GM10266 (cell line): Measurements from ENCODE around the gene MXD3.
"Not testable (repeated sequence)": the region's sequence is repeated elsewhere in the genome, so short reads cannot be mapped to it uniquely, and the experiment has no call there.

Experiments
- DNase-seq: peaks from one replicate; pipeline ENCODE4 v3.0.0; 2012; ENCODE audit errors: extremely low spot score
- TF ChIP-seq, protein P1 (sequence below): IDR thresholded peaks from 2 replicates; pipeline ENCODE4 v1.5.1; 2012; ENCODE audit warnings: mild to moderate bottlenecking, low read depth; ENCODE audit not compliant: control insufficient read depth, insufficient read depth; ENCODE audit errors: missing control alignments

Gene MXD3, protein sequence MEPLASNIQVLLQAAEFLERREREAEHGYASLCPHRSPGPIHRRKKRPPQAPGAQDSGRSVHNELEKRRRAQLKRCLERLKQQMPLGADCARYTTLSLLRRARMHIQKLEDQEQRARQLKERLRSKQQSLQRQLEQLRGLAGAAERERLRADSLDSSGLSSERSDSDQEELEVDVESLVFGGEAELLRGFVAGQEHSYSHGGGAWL

DNA sequence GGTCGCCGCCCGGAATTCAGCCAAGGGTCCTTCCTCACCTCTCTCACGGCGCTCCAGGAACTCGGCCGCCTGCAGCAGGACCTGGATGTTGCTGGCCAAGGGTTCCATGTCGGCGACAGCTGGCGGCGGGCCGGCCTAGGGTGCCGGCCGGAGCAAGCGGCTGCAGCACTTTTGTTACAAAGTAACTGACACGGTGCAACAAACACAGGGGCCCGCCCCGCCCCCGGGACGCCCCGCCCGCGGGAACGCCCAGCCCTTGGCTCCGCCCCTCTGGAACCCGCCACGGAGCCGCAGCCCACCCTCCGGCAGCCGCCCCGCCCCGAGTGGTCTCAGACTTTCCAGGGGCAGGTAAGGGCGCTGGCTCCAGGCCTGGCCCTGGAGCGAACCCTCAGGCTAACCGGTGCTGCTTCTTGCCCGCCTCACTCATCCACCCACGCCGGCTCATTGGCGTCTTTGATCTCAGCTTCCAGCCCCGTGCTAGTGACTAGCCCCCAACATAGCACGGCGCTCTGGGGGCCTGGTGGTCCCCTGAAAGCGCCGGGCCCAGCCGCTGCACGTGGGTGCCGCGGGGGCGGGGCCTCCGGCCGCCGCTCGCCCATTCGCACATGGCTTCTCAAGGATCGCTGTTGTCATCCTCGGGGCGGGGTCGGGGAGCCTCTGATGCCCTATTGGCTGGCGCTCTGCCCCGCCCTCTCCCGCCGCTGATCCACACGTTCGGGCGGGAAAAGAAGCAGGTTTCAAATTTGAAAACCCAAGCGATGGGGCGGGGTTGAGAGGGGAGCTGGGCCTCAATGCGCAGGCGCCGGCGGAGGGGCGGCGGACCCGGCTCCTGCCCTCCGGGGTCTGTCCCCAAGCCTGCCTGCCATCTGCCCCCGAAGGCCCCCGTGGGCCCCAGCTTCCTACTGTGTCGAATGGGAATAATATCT lies at the start of gene MXD3:
TSS of gene MXD3 (minus strand) at position 176 of the 926 bp plus-strand sequence. CDS start at position 108, 68 bp downstream.
- TF ChIP-seq, protein P1, sequence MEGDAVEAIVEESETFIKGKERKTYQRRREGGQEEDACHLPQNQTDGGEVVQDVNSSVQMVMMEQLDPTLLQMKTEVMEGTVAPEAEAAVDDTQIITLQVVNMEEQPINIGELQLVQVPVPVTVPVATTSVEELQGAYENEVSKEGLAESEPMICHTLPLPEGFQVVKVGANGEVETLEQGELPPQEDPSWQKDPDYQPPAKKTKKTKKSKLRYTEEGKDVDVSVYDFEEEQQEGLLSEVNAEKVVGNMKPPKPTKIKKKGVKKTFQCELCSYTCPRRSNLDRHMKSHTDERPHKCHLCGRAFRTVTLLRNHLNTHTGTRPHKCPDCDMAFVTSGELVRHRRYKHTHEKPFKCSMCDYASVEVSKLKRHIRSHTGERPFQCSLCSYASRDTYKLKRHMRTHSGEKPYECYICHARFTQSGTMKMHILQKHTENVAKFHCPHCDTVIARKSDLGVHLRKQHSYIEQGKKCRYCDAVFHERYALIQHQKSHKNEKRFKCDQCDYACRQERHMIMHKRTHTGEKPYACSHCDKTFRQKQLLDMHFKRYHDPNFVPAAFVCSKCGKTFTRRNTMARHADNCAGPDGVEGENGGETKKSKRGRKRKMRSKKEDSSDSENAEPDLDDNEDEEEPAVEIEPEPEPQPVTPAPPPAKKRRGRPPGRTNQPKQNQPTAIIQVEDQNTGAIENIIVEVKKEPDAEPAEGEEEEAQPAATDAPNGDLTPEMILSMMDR: no peak
- DNase-seq: peak; percentile 98

DNA sequence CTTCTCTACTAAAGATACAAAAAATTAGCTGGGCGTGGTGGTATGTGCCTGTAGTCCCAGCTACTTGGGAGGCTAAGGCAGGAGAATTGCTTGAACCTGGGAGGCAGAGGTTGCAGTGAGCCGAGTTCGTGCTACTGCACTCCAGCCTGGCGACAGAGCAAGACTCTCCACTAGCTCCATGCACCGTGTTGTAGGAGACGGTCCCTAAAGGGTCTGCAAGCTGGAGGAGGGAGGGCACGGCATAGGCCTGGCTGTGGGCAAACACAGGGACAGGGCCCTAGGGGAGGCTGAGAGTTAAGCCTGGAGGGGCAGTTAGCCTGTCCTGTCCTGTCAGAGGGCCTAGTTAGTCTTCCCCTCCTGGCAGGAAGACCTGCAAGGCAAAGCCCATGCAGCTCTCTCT lies 49.0 kb upstream of the MXD3 start:
- not testable (repeated sequence) for DNase-seq

DNA sequence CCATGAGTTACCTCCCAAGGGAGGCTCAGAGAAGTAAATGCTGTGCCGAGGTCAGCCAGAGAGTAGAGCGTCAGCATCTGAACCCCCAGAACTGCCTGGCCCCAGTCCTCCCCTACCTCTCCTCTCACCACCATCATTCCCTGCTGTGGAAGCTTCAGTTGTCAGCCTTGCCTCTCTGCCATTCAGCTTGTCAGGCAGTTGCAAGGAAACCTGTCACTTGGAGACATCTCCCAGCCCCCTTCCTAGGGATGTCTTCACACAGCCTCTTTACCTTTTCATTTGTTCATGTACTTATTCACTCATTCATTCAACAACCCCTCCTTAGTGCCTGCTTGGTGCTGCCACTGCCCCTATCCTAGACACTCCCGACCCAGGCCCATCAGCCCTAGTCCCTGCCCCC lies 48.2 kb upstream of the MXD3 start:
- TF ChIP-seq, protein P1: no peak
- no peak for DNase-seq

DNA sequence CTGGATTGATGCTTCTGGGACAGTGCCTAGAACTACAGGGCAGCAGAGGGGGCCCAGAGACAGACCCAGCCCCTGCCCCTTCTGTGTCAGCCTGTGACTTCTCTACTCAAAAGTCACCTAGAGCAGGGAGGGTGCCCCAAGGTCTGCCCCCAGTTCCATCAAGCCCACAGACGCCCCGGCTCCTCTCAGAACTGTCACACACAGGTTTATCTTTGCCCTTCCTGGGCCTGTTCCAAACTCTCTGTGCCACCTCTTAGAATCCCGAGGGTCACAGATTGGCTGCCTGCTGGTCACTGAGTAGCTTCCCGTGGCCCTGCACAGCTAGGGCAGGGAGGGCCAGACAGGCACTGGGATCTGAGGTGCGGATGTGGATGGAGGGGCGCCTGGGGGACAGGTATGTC lies 47.8 kb upstream of the MXD3 start:
- DNase-seq: no peak
- TF ChIP-seq, protein P1: no peak

DNA sequence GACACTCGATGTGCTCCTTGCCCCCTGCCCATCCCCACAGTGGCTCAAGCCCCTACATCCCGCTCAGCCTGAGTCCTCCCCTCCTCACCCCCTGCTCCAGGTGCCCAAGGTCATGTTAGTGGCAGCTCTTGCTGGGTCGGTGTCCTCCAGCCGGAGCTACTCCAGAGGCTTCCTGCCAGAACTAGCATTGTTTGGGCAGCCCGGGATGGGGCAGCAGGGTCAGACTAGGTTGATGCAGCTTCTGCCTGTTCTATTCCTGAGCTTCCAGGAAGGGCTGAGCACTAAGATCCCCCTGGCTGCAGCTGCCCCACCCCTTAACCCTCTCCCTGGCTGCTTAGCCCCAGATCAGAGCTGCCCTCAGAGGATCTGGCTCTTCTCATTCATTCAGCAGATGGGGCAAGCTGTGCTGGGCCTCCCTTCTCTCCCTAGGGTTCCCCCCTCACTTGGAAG lies 46.7 kb upstream of the MXD3 start:
- no peak for DNase-seq
- TF ChIP-seq, protein P1: no peak

DNA sequence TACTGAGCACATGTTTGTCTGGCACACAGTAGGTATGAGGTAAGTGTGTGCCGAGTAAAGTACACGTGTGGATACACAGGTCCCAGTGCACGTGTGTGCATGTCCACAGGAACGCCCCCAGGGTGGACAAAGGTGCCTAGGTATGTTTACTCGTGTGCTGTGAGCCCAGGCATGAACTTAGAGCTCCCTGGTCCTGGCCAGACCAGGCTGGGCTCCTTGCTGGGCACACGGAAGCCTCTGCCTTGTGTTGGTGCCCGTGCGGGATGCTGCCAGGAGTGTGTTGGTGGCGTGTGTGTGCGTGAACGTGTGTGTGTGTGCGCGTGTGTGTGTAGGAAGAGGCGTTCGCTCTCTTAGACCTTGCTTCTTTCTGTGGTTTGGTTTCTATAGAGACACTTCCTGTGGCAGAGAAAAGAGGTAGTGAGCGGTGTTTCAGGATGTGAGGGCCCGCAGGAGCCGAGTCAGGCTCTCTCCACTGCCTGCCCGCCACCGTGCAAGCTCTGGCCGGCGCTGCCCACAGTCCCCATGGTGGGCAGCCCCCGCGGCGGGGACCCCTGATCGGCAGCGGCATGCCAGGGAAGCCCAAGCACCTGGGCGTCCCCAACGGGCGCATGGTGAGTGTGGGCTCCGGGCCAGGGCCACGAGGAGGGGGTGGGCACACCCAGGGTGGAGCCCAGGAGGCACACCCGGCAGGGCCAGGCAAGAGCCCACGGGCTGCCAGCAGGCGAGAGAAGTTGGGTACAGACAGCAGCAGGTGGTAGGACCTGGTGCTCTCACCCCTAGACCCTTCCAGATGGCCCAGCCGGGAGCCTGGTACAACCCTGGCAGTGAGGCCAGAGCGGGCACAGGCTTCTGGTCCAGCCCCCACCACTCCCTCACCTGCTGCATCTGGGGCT lies 46.0 kb upstream of the MXD3 start, which contains the start of gene RGS14:
TSS of gene RGS14 (plus strand) at position 466 of the 893 bp plus-strand sequence. CDS start at position 567, 101 bp downstream.
- TF ChIP-seq, protein P1: no peak

DNA sequence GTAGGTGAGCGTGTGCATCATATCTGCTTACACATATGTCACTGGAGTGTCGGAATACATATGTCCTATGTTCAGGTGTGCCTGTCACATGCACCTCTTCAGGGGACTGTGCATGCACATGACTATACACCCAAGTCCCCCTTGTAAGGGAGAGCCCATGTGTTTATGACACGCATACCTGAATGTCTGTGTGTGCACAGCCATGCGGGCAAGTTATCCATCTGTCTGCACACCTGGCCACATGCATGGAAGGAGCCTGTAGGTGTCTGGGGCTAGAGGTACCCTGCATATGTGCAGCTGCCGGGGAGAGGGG lies 45.4 kb upstream of the MXD3 start:
- TF ChIP-seq, protein P1: no peak
- DNase-seq: no peak

More for the DNA sequence above, 46.0 kb upstream of the MXD3 start, which contains the start of gene RGS14:
- DNase-seq: peak; percentile 92
